ENCODE results near the gene KCNE5.

- TF ChIP-seq CTCF (IDR thresholded peaks at IDR 0.05) (no peak), POLR2A (IDR thresholded peaks at IDR 0.05) (no peak)
Observed at GRCh38 chrX:109623997-109624396, 975 bp downstream of the KCNE5 start.

Data from testis (tissue), 2 donors.